ENCODE data around the gene LMNA.
A peak's percentile ranks its signal among the peaks of the same experiment; 100 is the strongest.
"Not testable (repeated sequence)": the region's sequence is repeated elsewhere in the genome, so short reads cannot be mapped to it uniquely, and the experiment has no call there.

LMNA gene

DNA sequence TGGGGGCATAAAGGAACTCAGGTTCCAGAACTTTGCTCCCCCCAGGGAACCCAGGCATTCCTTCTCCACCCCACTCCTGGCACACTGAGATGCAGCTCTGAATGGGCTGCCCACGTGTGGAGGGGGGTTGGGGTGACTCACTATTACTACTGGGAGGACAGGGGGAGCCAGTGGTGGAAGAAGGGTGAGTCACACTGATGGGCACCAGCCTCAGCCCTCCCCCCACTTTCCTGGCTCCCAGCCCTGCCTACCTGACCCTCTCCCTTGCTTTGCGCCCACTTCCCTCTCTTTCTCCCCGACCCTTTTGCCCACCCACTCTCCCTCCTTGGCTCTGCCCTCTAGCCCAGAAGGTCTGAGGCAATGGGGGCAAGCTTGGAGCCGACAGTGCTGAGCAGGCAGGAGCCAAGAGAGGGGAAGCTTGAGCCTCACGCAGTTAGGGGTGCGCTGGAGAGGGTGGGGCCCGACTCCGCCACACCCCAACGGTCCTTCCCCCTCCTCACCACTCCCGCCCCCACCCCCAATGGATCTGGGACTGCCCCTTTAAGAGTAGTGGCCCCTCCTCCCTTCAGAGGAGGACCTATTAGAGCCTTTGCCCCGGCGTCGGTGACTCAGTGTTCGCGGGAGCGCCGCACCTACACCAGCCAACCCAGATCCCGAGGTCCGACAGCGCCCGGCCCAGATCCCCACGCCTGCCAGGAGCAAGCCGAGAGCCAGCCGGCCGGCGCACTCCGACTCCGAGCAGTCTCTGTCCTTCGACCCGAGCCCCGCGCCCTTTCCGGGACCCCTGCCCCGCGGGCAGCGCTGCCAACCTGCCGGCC is at the start of gene LMNA:
Gene LMNA (plus strand): TSS at position 611 of the 818 bp plus-strand sequence. CDS start 208 bp downstream, outside the sequence.
- DNase-seq (ENCODE audit: low read depth): peak; percentile 77

DNA sequence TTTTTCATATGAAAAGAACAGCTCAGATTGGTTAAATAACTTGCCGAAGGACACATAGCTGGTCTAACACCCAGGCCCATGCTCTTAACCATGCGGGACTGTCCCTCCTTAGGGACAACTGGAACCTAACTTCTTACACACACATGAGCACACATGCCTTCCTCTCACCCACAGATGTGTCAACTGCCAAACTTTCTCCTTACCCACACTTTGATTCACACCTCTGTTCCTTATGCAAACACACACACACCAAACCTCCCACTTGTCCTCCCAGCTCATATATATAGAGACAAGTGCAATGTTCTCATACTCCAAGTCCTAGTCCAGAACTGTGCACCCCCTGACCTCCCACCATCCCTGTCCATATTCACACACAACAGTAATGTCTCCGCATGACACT is 49.3 kb upstream of the LMNA start:
- DNase-seq (ENCODE audit: low read depth): no peak

DNA sequence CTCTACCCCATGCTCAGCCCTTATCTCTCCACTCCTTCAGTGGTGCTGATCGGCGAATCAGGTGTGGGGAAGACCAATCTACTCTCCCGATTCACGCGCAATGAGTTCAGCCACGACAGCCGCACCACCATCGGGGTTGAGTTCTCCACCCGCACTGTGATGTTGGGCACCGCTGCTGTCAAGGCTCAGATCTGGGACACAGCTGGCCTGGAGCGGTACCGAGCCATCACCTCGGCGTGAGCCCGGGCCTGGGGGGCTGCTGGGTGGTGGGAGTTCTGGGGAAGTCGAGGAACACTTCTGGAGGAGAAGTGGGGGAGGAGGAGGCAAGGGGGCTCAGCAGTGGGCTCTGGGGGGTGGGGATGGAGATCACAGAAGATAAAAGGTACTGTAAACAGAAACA is 48.6 kb upstream of the LMNA start:
- DNase-seq (ENCODE audit: low read depth): no peak

DNA sequence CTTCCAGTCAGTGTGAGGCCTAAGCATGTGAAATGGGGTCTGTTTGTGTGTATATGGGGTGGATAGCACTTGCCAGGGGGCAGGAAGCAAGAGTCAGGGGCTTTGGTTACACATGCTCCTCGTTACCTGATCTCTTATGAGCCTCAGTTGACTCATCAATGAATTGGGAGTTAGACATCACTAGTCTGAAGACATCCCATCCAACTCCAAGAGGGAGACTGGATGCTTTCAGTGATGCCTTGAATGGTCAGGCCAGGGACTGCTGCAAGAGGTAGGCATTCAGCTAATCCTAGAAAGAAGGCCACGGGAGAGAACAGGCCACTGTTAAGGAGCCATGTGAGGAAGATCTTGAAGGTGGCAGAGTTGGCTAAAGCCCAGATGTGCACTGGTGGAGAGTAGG is 47.2 kb upstream of the LMNA start:
- DNase-seq (ENCODE audit: low read depth): no peak

DNA sequence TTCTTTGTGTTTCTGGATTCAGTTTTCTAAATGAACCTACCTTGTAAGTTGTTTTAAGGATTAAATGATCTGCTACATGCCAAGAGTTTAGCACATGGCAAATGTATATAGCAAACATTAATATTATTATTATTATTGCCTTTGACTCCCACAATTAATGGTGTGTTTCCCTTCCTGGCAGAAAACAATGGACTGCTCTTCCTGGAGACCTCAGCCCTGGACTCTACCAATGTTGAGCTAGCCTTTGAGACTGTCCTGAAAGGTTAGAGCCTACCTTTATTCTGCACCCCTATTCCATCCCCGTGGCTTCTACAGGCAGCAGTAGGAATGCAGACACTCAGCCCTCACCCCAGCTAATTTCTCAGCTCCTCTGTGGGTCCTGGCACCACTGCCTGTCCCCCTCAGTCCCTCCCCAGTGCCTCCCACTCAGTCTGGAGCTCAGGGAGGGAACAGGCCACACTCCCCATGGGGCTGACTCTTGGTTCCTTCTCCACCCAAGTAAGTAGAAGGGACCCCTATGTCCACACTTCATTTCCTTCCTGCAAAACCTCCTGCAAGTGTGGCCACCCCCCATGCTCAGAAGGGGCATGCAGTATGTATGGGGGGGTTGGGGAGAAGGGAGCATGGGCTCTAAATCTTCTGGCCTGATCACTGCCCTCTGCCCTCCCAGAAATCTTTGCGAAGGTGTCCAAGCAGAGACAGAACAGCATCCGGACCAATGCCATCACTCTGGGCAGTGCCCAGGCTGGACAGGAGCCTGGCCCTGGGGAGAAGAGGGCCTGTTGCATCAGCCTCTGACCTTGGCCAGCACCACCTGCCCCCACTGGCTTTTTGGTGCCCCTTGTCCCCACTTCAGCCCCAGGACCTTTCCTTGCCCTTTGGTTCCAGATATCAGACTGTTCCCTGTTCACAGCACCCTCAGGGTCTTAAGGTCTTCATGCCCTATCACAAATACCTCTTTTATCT is 44.7 kb upstream of the LMNA start:
- no peak for DNase-seq (ENCODE audit: low read depth)

DNA sequence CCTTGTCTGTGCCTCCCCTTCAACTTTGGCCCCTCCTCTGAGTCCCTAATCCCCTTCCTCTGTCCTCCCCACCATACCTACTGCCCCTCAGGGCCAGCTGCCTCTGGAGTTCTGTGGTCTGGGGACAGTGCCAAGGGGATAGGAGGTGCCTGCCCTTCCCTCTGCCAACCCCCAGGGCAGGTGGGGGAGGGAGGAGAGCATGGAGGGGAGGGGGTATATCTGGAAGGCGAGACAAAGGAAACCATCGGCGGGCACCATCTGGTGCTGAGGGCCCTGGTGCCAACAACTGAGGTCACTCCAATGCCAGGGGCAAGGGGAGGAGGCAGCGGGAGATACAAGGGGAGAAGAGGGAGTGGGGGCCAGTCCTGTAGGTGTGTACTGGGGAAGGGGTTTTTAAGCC is 44.0 kb upstream of the LMNA start:
- DNase-seq (ENCODE audit: low read depth): no peak

DNA sequence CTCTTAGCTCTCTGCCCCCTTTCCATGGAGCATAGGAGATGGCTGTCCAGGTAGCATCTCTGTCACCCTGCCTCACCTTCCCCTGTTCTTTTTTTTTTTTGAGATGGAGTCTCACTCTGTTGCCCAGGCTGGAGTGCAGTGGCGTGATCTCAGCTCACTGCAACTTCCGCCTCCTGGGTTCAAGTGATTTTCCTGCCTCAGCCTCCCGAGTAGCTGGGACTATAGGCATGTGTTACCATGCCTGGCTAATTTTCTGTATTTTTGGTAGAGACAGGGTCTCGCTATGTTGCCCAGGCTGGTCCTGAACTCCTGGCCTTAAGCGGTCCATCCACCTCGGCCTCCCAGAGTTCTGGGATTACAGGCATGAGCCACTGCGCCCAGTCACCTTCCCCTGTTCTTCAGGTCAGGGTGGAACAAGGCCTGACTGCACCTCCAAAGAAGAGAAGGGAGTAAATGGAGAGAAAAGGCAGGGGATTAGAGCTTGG is 43.1 kb upstream of the LMNA start:
- DNase-seq (ENCODE audit: low read depth): not testable (repeated sequence)

DNA sequence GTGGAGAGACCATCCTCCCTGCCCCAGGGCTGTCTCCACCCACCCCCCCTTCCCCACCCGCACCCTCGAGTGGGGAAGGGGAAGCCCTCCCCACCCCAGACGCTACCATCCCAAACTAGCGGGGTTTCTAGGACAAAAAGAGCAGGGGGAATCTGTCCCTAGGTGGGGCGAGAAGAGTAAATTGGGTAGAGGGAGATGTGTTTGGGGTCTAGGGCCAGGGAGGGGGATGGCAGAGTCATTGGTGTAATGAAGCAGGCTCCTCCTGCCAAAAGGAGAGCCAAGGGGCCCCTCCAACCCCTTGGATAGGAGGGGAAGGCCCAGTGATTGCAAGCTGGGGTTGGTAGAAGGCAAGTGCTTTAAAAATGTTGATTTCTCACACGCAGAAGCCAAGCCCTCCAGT is 42.3 kb upstream of the LMNA start:
- DNase-seq (ENCODE audit: low read depth): no peak

DNA sequence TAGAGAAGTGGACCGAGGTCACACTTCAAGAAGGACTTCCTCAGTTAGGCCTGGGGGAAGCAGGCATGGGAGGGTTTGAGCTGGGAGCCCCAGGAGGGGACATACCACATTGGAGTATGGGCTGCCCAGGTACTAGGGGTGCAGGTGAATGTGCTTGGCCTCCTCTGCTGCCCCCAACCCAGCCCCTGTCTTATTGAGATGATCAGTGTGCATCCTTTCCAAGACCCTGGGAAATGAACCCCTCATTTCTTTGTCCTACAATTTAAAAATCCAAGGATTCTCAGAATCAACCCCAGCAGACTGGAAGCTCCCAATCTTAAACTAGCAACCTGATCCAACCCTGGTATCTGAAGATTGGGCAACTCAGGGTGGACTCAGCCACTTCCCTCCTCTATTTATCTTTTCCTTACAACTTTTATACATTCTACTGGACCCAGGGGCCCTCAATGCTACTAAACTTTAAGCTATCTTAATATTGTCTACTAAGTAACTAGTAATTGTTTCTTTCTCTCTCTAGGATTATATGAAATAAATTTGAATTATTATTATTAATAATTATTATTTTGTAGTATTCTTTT is 41.3 kb upstream of the LMNA start:
- DNase-seq (ENCODE audit: low read depth): no peak

DNA sequence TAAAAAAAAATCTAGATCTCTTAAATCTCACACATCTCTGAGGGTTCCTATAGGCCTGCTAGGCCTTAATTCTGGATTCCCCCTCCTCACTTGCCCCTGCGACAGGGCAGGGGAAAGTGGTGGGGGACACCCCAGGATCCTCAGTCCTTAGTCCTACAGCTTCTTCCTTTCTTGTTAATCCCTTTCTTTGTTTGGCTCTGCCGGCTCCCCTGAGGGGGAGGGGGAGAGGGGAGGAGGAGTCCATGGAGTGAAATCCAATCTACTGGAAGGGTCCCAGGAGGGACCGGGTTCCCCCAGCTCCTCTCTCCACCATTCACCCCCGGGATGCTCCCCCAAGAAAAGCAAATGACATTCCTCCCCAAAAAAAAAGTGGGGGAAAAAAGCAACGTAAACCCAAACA is 40.8 kb upstream of the LMNA start:
- DNase-seq (ENCODE audit: low read depth): no peak

DNA sequence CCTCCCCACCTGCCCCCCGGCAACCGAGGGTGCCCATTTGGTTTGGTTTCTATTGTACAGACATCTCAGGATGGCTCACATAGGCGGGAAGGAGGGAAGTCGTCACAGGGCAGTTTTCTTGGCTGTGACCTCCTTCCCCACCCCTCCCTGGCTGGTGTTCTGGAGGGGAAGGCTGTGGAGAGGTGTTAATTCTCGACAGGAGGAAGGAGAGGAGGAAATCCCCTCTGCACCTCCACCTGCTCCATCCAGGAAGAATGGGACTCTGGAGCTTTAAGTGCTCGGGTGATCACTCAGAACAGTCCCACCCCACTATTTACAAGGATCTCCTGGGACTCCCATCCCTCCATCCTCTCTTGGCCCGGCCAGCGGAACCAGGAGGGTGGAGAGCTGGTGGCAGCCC is 39.9 kb upstream of the LMNA start:
- no peak for DNase-seq (ENCODE audit: low read depth)

DNA sequence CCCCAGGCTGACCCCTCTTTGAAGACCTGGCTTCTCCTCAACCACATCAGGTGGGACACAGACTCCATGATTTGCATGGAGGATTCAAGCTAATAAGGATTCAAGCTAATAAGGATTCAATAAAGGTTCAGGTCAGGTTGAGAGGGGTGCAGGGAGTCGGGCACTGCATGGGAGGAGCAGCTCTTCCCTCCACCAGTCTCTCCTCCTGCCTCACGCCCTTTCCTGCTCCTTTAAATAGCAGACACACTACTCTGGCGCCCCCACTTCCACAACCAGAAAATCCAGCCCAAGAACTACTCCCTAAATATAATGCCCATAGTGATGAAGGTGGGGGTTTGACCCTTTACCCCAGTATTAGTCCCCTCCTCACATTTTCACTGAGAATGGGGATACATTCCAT is 39.3 kb upstream of the LMNA start:
- DNase-seq (ENCODE audit: low read depth): no peak

DNA sequence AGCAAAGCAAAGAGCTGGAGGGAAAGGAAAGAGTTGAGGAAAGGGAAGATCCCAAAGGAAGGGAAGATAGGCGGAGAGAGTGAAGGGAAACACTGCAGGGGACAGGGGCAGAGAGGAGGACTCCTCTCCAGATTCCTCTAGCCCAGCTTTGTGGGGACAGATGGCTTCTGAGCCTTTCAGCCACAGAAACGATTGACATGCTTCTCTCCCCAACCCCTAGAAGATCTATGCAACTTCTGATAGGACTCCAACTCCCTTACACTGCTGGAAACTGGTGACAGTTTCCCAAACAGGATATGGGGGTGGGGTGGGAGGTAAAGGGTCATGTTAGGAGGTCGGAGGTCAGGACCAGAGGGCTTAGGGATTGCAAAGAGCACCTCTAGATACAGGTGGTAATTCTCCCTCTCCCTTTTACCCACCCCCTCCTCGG is 38.7 kb upstream of the LMNA start:
- DNase-seq (ENCODE audit: low read depth): no peak

DNA sequence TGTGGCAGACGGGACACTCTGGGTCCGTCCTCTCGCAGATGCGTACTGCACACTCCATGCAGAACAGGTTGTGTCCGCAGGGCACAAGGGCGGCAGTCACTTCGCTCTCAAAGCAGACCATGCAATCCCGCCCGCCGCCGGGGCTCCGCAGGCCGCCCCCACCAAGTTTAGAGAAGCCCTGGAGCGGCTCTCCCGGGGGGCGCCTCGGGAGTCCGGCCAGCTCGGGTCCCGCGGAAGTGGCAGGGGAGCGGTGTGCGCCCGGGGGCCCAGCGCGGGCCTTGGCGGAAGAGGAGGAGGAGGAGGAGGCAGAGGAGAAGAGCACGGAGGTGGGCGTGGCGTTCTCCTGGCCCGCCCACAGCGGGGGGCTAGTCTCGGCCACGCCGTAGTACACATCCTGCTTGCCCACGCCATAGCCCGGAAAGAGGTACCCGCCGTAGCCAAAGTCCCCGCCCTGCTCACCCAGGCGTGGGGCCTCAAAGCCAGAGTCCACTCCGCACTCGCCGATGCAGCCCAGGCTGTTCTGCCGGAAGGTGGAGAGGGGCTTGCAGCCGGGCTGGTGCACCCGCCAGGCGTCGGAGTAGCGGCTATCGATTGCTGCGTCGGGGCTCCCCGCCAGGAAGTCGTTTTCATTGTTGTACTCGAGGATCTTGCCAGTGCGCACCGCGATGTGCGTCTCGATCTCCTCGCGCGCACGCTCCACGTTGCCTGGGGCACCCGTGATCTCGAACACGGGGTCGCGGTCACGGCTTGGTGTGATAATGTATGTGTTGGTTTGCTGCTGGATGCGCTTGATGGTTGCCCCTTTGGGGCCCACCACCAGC is 37.7 kb upstream of the LMNA start:
- no peak for DNase-seq (ENCODE audit: low read depth)

DNA sequence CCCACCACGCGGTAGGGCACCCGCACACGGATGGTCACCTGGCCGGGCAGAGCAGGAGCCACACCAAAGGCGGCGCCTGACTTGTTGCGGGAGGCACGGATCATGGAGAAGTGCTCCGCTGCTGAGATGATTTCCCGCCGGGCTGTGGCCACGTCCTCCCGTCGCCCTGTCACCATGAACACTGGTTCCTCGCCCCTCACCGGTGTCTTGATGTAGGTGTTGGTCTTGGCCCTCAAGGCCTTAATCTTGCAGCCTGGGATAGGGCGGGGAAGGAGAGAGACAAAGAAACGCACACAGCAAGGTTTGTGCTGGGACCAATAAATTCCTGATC is 37.1 kb upstream of the LMNA start:
- DNase-seq (ENCODE audit: low read depth): no peak

DNA sequence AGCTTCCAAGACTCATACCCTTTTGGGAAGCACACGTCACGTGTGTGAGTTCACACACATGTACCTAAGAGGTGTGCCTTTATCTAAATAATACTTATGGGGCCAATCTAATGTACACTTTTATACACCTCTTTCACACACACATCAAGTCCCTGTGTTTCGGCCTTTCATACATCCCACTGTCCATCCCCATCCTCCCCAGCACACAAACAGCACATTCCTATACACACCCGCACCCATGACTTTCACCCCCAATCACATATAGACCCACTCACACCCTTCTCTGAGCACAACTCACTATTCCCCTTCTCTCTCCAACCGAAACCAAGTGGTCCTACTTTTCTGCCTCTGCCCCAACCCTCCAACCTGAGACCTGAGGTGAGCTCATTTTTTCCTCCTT is 35.8 kb upstream of the LMNA start:
- no peak for DNase-seq (ENCODE audit: low read depth)

DNA sequence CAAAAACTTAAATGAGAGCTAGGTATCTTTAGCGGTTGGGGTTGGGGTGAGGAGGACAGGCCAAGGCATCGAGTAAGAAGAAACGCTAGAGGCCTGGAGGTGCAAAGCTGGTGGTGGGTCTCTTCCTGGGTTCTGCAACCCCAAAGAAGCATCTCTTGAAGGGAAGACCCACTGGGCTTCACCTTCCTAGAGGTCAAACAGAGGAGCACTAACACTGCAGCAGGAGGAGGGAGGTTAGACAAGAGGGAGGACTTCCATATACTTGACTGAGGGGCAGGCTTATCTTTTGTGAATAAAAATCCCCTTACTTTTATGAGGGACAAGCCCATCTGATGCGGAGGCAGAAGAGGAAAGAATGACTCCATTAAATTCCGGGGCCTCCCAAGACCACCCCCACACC is 34.7 kb upstream of the LMNA start:
- no peak for DNase-seq (ENCODE audit: low read depth)

DNA sequence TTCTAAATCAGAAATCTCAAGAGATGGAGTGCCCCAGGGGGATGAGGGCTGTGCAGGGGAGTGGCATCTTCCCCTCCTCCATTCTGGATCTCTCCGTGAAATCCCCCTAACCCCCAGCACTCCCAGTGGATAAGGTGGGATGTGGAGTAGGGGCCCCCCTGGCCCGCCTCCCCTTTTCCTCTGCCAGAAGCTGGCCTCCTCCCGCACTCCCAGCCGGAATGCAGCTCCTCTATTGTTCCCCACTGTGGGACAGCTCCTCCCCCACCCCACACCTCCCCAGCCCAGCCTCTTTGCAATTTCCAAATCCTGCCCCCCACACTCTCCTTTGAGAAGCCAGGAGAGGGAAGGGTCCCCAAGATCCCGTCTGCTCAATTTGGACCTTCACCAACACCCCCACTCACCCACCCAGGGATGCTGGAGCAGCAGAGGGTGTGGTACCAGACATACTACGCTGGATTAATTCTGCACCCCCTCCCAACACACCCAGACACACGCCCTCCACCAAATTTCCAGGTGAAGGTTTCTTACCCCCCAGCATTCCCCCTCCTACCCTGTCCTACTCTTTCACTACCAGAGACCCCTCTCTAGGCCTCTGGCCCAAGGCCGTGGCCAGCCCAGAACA is 34.2 kb upstream of the LMNA start:
- DNase-seq (ENCODE audit: low read depth): no peak

DNA sequence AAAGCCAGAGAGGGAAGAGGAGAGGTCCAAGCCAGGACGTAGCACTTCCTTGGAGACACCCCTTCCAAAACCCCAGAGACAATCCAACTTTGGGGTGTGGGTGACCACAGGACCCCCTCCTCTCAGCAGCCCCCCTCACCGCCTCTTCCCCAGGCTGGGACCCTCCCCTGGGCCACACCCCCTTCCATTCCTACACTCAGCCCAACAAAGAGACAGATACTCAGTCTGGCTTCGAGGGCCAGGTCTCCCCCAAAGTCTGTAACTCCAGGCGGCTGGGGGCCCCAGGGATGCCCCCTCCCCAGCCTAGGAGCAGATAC is 33.7 kb upstream of the LMNA start:
- no peak for DNase-seq (ENCODE audit: low read depth)

DNA sequence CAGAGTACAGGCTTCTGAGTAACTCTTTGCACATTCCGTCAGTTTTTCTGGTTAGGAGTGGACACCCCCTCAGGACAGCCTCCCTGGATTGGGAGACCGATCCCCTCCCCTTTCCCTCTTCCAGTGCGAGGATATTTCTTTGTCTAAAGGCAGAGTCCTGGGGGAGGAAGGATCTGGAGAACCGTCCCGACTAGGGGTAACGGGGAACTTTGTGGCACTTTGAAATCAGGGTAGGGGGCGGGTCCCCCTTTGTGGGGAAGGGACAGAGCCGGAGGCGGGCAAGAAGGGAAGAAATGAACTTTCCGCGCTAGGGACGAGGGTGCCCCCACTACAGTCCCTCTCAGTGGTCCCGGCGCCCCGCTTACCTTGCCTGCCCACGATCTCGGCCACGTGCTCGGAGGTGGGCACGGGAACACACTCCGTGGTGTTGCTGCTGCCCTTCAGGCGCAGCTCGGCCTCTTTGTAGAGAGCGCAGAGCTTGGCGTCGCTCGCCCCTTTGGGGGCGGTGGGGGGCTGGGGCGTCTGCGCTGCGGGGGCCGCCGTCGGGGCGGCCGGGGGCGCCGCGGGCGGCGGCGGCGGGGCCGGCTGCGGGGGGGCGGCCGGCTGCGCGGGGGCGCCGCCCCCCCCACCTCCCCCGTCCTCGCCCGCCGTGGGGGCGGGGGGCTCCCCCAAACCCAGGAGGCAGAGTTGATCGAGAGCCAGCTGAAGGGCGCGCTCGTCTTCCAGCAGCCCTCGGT is 33.2 kb upstream of the LMNA start:
- DNase-seq (ENCODE audit: low read depth): no peak

DNA sequence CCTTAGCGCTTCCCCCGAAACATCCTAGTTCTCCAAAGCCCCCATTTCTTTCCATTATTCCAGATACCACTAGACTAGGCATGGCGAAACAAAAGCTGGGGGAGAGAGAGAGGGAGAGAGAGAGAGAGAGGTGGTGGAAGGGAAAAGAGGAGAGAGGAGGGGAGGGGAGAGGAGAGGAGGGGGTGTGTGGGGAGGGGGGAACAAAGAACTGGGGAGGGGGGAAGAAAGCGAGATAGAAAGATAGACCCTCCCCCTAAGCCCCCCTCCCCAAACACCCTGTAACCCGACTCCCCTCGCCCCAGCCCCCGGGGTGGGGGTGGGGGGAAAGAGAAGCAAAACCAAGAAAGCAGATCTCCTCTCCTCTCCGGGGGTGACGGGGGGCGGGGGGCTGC is 32.6 kb upstream of the LMNA start:
- DNase-seq (ENCODE audit: low read depth): no peak
